ENCODE measurements around the gene FAM118A. TPM values are rescaled to one million over a fixed set of nuclear protein-coding genes. Genes with fewer than 3 reads are reported as not detected.

Gene FAM118A
- total RNA-seq, 1 experiment from 2014 or later = 21.3 TPM

DNA sequence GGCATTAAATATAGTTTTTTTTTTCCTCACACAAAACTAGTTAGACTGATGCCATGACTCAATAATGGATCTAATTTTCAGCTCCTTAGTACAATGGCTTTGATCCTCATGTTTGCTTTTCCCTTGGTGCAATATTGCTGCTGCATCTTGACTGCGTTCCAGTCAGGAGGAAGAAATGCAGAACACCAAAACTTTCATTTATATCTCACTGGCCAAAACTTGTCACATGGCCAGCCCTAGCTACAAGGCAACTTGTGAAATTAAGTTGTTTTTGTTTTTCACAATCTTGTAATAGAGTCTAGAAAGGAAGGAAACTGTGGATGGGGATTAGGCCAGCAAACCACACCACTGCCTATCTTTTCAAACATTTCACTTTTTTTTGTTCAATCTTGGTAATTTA is 67.0 kb downstream of the FAM118A start:
- H3K27me3 Mint-ChIP-seq (ENCODE audit: low read depth) = peaks cover 7% of the 10 kb centered on the region
- H3K9me3 Mint-ChIP-seq = peaks cover 38% of the 10 kb centered on the region
- POLR2A ChIA-PET = no interaction called here
- no peaks in the 10 kb centered on the region; the same call in 1 of the 2 replicates for H3K4me1 Mint-ChIP-seq
- CTCF ChIA-PET = no interaction called here
- no peak for TF ChIP-seq FOXK1 (CRISPR knock-in tag; IDR thresholded peaks at IDR 0.05)
- TF ChIP-seq ELF4 (CRISPR knock-in tag; IDR thresholded peaks at IDR 0.05; ENCODE audit: low read depth) = no peak
- TF ChIP-seq NFYB (CRISPR knock-in tag; conservative IDR thresholded peaks at IDR 0.05; ENCODE audit: low read depth) = no peak
- no peak for TF ChIP-seq SOX15 (CRISPR knock-in tag; IDR thresholded peaks at IDR 0.05)
- TF ChIP-seq, protein P1, sequence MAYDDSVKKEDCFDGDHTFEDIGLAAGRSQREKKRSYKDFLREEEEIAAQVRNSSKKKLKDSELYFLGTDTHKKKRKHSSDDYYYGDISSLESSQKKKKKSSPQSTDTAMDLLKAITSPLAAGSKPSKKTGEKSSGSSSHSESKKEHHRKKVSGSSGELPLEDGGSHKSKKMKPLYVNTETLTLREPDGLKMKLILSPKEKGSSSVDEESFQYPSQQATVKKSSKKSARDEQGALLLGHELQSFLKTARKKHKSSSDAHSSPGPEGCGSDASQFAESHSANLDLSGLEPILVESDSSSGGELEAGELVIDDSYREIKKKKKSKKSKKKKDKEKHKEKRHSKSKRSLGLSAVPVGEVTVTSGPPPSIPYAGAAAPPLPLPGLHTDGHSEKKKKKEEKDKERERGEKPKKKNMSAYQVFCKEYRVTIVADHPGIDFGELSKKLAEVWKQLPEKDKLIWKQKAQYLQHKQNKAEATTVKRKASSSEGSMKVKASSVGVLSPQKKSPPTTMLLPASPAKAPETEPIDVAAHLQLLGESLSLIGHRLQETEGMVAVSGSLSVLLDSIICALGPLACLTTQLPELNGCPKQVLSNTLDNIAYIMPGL (CRISPR knock-in tag; IDR thresholded peaks at IDR 0.05) = no peak
- no peak for TF ChIP-seq KAT7 (CRISPR knock-in tag; IDR thresholded peaks at IDR 0.05; ENCODE audit: borderline replicate concordance)
- no peak for TF ChIP-seq ZNF396 (CRISPR knock-in tag; IDR thresholded peaks at IDR 0.05; ENCODE audit: borderline replicate concordance)
- TF ChIP-seq TEAD1 (CRISPR knock-in tag; IDR thresholded peaks at IDR 0.05) = no peak
- TF ChIP-seq CREM (CRISPR knock-in tag; IDR thresholded peaks at IDR 0.05) = no peak
- no peak for TF ChIP-seq PRRX2 (CRISPR knock-in tag; IDR thresholded peaks at IDR 0.05)
- TF ChIP-seq NR2C2 (CRISPR knock-in tag; IDR thresholded peaks at IDR 0.05) = no peak
- TF ChIP-seq ETV6 (CRISPR knock-in tag; IDR thresholded peaks at IDR 0.05) = no peak
- TF ChIP-seq, protein P2, sequence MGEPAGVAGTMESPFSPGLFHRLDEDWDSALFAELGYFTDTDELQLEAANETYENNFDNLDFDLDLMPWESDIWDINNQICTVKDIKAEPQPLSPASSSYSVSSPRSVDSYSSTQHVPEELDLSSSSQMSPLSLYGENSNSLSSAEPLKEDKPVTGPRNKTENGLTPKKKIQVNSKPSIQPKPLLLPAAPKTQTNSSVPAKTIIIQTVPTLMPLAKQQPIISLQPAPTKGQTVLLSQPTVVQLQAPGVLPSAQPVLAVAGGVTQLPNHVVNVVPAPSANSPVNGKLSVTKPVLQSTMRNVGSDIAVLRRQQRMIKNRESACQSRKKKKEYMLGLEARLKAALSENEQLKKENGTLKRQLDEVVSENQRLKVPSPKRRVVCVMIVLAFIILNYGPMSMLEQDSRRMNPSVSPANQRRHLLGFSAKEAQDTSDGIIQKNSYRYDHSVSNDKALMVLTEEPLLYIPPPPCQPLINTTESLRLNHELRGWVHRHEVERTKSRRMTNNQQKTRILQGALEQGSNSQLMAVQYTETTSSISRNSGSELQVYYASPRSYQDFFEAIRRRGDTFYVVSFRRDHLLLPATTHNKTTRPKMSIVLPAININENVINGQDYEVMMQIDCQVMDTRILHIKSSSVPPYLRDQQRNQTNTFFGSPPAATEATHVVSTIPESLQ (CRISPR knock-in tag; IDR thresholded peaks at IDR 0.05) = no peak
- H3K27ac Mint-ChIP-seq = no peak overlapping the region
- peaks cover 10% of the 10 kb centered on the region for H3K36me3 Mint-ChIP-seq
- ATAC-seq (no peak), DNase-seq (ENCODE audit: low spot score) (no peak)
- H3K4me3 Mint-ChIP-seq = no peak overlapping the region

DNA sequence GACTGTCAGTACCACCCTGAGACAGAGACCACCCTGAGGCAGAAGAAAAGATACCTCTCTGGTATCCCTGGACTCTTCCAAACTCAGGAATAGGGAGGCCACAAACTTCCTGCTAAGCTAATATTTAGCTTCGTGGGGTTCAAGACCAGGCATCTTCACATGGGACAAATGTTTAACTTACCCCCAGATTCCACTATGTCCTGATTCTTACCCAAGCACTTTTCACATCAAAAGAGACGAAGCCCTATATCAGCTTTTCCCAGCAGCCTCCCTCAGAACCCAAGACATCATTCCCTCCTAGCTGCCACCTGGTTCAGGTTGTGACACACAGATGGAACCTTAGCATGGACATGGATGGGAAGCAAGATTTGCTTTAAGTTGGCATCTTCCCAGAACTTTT is 71.6 kb downstream of the FAM118A start:
- POLR2A ChIA-PET = no interaction called here
- ATAC-seq = no peak
- Mint-ChIP-seq H3K4me1 (no peaks in the 10 kb centered on the region; the same call in 1 of the 2 replicates), H3K36me3 (no peaks in the 10 kb centered on the region), H3K27me3 (ENCODE audit: low read depth) (no peaks in the 10 kb centered on the region), H3K27ac (no peak overlapping the region), H3K4me3 (no peak overlapping the region), H3K9me3 (no peaks in the 10 kb centered on the region)
- CTCF ChIA-PET = no interaction called here
- DNase-seq (ENCODE audit: low spot score) = no peak
- no peak for TF ChIP-seq ZNF423 (CRISPR knock-in tag; IDR thresholded peaks at IDR 0.05)
- TF ChIP-seq, protein P3, sequence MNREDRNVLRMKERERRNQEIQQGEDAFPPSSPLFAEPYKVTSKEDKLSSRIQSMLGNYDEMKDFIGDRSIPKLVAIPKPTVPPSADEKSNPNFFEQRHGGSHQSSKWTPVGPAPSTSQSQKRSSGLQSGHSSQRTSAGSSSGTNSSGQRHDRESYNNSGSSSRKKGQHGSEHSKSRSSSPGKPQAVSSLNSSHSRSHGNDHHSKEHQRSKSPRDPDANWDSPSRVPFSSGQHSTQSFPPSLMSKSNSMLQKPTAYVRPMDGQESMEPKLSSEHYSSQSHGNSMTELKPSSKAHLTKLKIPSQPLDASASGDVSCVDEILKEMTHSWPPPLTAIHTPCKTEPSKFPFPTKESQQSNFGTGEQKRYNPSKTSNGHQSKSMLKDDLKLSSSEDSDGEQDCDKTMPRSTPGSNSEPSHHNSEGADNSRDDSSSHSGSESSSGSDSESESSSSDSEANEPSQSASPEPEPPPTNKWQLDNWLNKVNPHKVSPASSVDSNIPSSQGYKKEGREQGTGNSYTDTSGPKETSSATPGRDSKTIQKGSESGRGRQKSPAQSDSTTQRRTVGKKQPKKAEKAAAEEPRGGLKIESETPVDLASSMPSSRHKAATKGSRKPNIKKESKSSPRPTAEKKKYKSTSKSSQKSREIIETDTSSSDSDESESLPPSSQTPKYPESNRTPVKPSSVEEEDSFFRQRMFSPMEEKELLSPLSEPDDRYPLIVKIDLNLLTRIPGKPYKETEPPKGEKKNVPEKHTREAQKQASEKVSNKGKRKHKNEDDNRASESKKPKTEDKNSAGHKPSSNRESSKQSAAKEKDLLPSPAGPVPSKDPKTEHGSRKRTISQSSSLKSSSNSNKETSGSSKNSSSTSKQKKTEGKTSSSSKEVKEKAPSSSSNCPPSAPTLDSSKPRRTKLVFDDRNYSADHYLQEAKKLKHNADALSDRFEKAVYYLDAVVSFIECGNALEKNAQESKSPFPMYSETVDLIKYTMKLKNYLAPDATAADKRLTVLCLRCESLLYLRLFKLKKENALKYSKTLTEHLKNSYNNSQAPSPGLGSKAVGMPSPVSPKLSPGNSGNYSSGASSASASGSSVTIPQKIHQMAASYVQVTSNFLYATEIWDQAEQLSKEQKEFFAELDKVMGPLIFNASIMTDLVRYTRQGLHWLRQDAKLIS (CRISPR knock-in tag; IDR thresholded peaks at IDR 0.05; ENCODE audit: borderline replicate concordance) = no peak
- no peak for TF ChIP-seq NR1H2 (CRISPR knock-in tag; IDR thresholded peaks at IDR 0.05)
- TF ChIP-seq JUN (CRISPR knock-in tag; IDR thresholded peaks at IDR 0.05) = no peak
- no peak for TF ChIP-seq EMX1 (CRISPR knock-in tag; IDR thresholded peaks at IDR 0.05)
- TF ChIP-seq, protein P4, sequence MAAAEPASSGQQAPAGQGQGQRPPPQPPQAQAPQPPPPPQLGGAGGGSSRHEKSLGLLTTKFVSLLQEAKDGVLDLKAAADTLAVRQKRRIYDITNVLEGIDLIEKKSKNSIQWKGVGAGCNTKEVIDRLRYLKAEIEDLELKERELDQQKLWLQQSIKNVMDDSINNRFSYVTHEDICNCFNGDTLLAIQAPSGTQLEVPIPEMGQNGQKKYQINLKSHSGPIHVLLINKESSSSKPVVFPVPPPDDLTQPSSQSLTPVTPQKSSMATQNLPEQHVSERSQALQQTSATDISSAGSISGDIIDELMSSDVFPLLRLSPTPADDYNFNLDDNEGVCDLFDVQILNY (CRISPR knock-in tag; IDR thresholded peaks at IDR 0.05) = no peak
- no peak for TF ChIP-seq ETV6 (CRISPR knock-in tag; IDR thresholded peaks at IDR 0.05)
- TF ChIP-seq ZNF232 (CRISPR knock-in tag; IDR thresholded peaks at IDR 0.05) = no peak
- TF ChIP-seq CREB1 (CRISPR knock-in tag; IDR thresholded peaks at IDR 0.05) = no peak
- TF ChIP-seq, protein P5, sequence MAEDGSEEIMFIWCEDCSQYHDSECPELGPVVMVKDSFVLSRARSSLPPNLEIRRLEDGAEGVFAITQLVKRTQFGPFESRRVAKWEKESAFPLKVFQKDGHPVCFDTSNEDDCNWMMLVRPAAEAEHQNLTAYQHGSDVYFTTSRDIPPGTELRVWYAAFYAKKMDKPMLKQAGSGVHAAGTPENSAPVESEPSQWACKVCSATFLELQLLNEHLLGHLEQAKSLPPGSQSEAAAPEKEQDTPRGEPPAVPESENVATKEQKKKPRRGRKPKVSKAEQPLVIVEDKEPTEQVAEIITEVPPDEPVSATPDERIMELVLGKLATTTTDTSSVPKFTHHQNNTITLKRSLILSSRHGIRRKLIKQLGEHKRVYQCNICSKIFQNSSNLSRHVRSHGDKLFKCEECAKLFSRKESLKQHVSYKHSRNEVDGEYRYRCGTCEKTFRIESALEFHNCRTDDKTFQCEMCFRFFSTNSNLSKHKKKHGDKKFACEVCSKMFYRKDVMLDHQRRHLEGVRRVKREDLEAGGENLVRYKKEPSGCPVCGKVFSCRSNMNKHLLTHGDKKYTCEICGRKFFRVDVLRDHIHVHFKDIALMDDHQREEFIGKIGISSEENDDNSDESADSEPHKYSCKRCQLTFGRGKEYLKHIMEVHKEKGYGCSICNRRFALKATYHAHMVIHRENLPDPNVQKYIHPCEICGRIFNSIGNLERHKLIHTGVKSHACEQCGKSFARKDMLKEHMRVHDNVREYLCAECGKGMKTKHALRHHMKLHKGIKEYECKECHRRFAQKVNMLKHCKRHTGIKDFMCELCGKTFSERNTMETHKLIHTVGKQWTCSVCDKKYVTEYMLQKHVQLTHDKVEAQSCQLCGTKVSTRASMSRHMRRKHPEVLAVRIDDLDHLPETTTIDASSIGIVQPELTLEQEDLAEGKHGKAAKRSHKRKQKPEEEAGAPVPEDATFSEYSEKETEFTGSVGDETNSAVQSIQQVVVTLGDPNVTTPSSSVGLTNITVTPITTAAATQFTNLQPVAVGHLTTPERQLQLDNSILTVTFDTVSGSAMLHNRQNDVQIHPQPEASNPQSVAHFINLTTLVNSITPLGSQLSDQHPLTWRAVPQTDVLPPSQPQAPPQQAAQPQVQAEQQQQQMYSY (CRISPR knock-in tag; IDR thresholded peaks at IDR 0.05) = no peak

Data from WTC11 (cell line).